ENCODE data around the gene IMMT. TPM values are rescaled to one million over a fixed set of nuclear protein-coding genes. Genes with fewer than 3 reads are reported as not detected.

Gene IMMT
- total and polyA plus RNA-seq, 2 of the 8 experiments (the other 6 are each of a cell fraction or from before 2014, with no cell fraction given), result 37.7 to 103 TPM

GRCh38 chr2:86204458-86204857 is 9.2 kb upstream of the IMMT start (continued):
- TF ChIP-seq CHD7 (IDR thresholded peaks at IDR 0.05; ENCODE audit: insufficient replicate concordance, low read length) (no peak), CBX8 (IDR thresholded peaks at IDR 0.05; ENCODE audit: borderline replicate concordance, low read depth, low read length) (no peak), POU5F1 (IDR thresholded peaks at IDR 0.05; ENCODE audit: low read depth, low read length) (no peak), EGR1 (IDR thresholded peaks at IDR 0.05; ENCODE audit: borderline replicate concordance, low read depth, low read length) (no peak)

Measured in H1 (cell line).